Measurements from ENCODE around the gene TMEM250.
"Not testable (repeated sequence)": the region's sequence is repeated elsewhere in the genome, so short reads cannot be mapped to it uniquely, and the experiment has no call there.

Gene TMEM250

DNA sequence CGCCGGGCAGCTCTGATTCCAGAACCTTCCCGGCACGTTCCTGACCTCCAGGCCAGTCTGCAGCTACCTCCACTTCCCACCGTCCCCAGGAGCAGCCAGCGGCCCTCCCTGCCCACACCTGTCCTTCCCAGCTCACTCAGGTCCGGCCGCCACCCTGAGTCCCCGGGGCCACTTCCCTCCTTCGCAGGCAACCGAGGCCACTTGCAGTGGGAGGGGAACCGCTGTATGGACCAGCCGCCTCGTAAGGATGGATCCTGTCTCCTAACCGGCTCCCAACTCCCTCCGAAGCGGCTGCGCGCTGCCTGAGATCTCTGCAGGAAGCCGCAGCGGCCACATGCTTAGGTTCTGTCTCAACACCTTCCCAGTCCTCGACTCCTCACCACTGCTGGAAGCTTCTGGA, 7.5 kb downstream of the TMEM250 start:
- no peak for DNase-seq (ENCODE audit: low spot score)

GRCh38 chr9:136110082-136111061, 8.3 kb downstream of the TMEM250 start:
- DNase-seq (ENCODE audit: low spot score), result no peak

DNA sequence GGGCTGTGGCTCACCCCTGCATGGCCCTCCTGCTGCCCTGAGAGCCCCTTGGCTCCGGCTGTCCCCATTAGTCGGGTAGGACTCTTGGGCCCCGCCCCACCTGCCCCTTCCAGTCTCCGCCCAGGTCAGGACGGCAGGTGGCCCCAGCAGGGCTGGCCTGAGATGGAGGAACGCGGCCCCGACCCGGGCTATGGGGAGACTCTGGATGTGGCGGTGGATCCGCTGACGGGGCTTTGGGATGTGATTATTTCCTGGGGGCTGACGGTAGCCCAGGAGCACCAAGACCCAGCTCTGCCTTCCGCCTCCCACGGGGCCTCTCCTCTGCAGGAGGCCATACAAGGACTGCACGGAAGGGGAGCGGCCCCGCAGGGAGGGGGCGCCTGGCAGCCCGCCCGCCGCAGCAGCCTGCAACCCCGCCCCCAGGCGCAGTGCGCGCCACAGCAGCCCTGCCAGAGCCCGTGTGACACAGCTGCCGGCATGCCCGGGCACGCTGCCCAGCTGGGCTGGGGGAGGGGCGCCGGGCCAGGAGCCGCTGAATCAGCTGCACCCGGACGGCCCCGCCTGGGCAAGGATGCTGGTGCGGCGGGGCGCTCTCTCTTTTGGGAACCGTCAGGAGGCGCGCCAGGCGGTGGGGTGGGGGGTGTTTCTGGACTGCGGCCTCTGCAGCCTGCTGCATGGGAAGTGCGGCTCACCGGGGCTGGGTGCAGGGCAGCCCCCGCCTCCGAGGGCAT, 9.2 kb downstream of the TMEM250 start:
- peak; percentile 79 for DNase-seq (ENCODE audit: low spot score)

- DNase-seq (ENCODE audit: low spot score), result no peak
These were observed 9.9 kb downstream of the TMEM250 start for GRCh38 chr9:136108648-136109266.

DNA sequence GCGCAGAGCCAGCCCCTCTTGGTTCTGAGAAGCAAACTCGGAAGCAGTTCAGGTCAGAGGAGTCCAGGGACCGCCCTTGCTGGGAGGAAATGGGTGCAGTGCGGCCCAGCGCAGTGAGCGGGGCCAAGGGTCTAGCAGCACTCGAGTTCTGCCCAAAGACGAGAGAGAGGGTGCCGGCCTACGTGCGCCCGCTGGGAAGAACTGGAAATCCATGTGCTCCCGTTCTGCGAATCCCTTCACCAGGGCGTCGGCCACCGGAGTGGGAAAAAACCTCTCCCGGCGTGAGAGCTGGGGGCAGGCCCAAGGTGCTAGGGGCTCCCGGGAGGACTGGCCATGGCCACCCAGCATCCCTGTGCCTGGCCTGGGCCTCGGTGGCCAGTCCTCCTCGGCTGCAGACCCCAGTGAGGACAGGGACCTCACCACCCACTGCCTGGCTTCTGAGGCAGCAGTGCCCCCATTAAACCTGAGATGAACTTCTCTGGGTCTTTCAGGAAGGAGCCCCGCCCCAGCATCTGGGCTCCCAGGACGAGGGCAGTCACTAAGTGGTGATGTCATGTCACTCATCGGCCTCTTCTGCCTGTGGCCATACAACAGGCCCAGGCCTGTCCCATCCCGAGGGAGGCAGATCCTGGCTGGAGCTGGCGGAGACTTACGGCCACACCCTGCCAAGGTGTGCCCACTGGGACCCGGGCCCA, 10.6 kb downstream of the TMEM250 start:
- no peak for DNase-seq (ENCODE audit: low spot score)

GRCh38 chr9:136107155-136107952, 11.3 kb downstream of the TMEM250 start:
- DNase-seq (ENCODE audit: low spot score), result no peak

- DNase-seq (ENCODE audit: low spot score), result no peak
These were observed 13.1 kb downstream of the TMEM250 start for GRCh38 chr9:136105398-136106135.

DNA sequence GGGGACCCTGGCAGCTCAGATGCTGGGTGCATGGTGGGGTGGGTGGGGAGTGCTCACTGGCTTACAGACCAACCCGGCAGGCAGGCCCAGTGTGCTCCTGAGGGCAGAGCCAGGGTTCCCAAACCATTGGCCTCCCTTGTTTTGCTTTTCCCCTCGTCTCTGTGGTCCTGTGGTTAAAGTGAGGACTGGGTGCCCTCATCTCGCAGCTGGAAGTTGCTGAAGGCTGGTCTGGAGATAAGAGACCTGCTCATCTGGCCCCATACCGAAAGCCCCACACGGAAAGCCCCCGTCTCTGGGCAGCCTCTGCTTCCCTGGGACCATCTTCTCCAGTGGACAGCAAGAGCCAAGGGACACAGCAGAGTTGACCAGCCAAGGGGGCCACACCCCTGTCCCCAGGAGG, 13.8 kb downstream of the TMEM250 start:
- DNase-seq (ENCODE audit: low spot score), result no peak

GRCh38 chr9:136104488-136104800, 14.2 kb downstream of the TMEM250 start:
- DNase-seq (ENCODE audit: low spot score), result no peak

DNA sequence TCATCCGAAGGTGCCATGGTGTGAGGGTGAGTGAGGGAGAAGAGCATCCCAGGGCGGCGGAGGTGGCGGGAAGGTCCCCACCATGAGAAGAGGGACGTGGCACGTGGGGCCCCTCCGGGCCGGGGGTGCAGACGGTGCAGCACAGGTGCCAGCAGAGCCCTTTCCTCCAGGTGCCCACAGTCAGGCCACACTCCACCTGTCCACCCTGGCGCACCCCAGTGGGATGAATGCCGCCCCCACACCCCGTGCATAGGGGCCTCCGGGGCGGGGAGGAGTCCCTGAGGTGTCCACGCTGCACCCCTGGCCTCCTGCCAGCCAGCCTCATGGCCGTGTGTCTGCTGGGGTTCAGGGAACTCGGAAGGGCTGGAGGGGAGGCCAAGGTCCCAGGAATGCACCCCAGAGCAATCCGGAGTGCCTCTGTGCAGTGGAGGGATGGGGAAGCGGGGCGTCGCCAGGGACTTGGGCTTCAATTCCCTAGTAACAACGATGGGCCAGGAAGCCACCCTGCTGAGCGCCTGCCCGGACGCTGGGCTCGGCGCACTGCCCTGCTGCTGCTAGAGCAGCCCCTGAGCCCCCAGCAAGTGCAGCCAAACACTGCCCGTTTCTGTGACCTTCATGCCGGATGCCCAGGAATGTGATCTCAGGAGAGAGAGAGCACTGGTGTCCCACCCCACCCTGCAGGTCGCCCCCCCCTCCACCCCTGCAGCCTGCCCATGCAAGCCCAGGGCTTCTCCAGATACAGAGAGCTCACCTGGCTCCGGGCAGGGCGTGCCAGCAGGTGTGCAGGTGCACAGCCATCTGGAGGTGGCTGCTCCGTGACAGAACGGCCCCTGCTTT, 14.8 kb downstream of the TMEM250 start:
- no peak for DNase-seq (ENCODE audit: low spot score)

DNA sequence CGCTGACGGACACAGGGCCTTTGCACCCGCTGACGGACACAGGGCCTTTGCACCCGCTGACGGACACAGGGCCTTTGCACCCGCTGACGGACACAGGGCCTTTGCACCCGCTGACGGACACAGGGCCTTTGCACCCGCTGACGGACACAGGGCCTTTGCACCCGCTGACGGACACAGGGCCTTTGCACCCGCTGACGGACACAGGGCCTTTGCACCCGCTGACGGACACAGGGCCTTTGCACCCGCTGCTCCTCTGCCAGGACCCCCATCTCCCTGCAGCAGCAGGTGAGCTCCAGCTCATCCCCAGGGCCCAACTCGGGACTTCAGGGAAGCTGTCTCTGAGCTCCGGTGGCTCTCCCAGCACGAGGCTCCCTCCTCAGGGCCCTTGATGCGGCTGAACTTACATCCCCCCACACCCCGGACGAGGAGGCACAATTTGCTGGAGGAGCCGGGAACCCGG, 17.0 kb downstream of the TMEM250 start:
- not testable (repeated sequence) for DNase-seq (ENCODE audit: low spot score)

GRCh38 chr9:136100700-136101614, 17.7 kb downstream of the TMEM250 start:
- peak; percentile 59 for DNase-seq (ENCODE audit: low spot score)

DNA sequence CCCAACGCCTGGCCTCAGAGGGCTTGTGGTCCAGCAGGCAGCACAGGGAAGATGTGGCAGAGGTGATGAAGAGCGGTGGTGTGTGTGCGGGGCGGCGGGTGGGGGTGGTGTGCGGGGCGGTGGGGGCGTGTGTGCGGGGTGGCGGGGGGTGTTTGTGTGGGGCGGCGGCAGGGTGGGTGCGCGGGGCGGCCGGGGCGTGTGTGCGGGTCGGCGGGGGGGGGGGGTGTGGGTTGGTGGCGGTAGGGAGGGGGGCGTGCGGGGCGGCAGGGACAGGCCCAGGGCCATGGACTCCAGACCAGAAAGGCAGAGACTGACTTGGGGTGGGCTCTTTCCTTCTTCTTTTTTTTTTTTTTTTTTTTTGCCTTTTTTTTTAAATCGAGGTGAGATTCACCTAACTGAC, 19.1 kb downstream of the TMEM250 start:
- no peak for DNase-seq (ENCODE audit: low spot score)

DNA sequence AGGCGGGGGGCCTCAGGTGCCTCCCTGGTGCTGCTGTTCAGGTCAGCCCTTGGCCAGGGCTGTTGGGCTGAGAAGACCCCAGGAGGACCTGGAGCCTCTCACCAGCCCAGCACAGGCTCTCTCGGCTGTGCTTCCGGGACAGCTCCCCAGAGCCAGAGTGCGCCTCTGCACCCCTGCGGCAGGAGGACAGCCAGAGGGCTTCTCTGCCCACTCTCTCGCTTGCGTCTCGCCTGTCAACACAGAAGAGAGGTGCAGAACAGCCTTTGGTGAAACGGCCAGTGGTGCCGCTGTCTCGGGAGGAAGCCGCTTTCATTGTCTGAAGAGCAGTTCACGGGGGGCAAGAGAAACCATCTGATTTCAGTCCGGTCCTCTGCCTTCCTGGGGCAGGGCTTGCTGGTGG, 19.8 kb downstream of the TMEM250 start:
- DNase-seq (ENCODE audit: low spot score), result no peak

- no peak for DNase-seq (ENCODE audit: low spot score)
These were observed 20.5 kb downstream of the TMEM250 start for GRCh38 chr9:136098210-136098609.

GRCh38 chr9:136096505-136097001, 22.1 kb downstream of the TMEM250 start:
- DNase-seq (ENCODE audit: low spot score), result no peak

DNA sequence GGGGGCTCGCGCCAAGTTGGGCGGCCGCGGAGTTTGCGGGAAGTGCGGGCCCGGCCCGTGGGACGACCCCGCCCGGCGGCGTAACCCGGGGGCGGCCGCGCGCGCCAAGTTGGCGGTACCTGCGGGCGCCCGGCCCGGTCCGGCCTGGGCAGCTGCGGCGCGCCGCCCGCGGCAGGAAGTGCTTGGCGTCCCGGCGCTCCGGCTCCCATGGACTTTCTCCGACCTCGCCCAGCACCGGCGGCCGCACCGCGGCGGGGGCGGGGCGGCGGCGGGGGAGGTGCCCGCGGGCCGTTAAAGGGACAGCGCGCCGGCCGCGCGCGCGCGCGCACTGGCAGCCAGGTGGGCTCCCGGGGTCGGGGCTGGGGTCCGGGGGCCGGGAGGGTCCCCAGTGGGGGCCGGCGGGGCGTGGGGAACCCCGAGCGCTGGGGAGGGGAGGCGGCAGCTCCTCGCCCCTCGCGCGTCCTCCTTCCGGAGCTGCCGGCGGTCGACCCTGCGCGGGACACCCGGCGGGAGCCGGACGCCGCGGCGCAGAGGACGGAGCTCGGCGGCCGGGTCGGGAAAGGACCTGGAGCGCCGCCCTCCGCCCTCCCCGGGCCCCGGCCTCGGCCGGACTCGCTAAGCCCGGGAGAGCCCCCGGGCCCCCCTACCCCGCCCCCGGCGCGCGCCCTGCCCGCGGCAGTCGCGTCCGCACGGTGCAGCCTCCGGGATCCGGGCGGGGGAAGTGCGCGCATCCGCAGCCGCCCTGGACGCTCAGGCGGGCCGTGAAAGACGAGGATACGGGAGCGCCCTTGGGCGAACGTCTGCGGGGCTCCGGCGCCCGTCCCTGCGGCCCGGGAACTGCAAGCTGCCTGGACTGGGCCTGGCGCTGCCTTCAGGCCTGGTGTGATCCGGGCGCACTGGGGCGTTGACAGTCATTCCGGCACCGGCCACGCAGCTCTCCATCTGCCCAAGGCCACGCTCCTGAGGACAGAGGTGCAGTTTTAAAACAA, 23.3 kb downstream of the TMEM250 start, which contains the start of gene NACC2:
Gene NACC2 (minus strand): TSS at position 220 of the 989 bp plus-strand sequence. CDS start 44,768 bp downstream, outside the sequence.
- DNase-seq (ENCODE audit: low spot score), result peak; percentile 83

Measured in HuH-7 (cell line).